T-helper 1 cell (primary cell): Measurements from ENCODE around the gene C16orf96.
"Not testable (repeated sequence)": the region's sequence is repeated elsewhere in the genome, so short reads cannot be mapped to it uniquely, and the experiment has no call there.

Source experiments
- DNase-seq, 5 donors: peaks; one replicate each; pipeline ENCODE4 v3.0.0-alpha.2; 2012 to 2020

The C16orf96 gene

GRCh38 chr16:4570086-4570485 is 13.9 kb downstream of the C16orf96 start:
- no peak for DNase-seq

GRCh38 chr16:4570688-4571321 is 14.7 kb downstream of the C16orf96 start:
- no peak for DNase-seq

- no peak for DNase-seq
Observed at GRCh38 chr16:4572715-4573114, 16.6 kb downstream of the C16orf96 start.

- not testable (repeated sequence) for DNase-seq
Observed at GRCh38 chr16:4573926-4574325, 17.8 kb downstream of the C16orf96 start.

- no peak for DNase-seq
Observed at GRCh38 chr16:4574919-4575705, 19.0 kb downstream of the C16orf96 start.

- DNase-seq, result no peak
Observed at GRCh38 chr16:4576008-4576407, 19.9 kb downstream of the C16orf96 start.

GRCh38 chr16:4578961-4579530 is 22.9 kb downstream of the C16orf96 start:
- DNase-seq, result no peak

- DNase-seq, result no peak
Observed at GRCh38 chr16:4580250-4580649, 24.1 kb downstream of the C16orf96 start.

- DNase-seq, result no peak
Observed at GRCh38 chr16:4583906-4584305, 27.8 kb downstream of the C16orf96 start.

GRCh38 chr16:4586291-4586690 is 30.2 kb downstream of the C16orf96 start:
- DNase-seq, result no peak

GRCh38 chr16:4588386-4588785 is 32.2 kb downstream of the C16orf96 start:
- no peak for DNase-seq

- no peak for DNase-seq
Observed at GRCh38 chr16:4588961-4589360, 32.8 kb downstream of the C16orf96 start.

- DNase-seq, result no peak
Observed at GRCh38 chr16:4591191-4591590, 35.1 kb downstream of the C16orf96 start.

- no peak for DNase-seq
Observed at GRCh38 chr16:4591706-4592470, 35.7 kb downstream of the C16orf96 start.

GRCh38 chr16:4593086-4593485 is 36.9 kb downstream of the C16orf96 start:
- DNase-seq, result no peak

- DNase-seq, result no peak
Observed at GRCh38 chr16:4594433-4595410, 38.6 kb downstream of the C16orf96 start.

- no peak for DNase-seq
Observed at GRCh38 chr16:4597174-4597573, 41.0 kb downstream of the C16orf96 start.

GRCh38 chr16:4599037-4599436 is 42.9 kb downstream of the C16orf96 start:
- no peak for DNase-seq

- no peak for DNase-seq
Observed at GRCh38 chr16:4599545-4599944, 43.4 kb downstream of the C16orf96 start.

GRCh38 chr16:4601036-4601863 is 45.1 kb downstream of the C16orf96 start:
- no peak for DNase-seq

GRCh38 chr16:4601864-4602186 is 45.7 kb downstream of the C16orf96 start:
- DNase-seq, result no peak
